B cell (primary cell): ENCODE measurements around the gene CDHR5. TPM values are rescaled to one million over a fixed set of nuclear protein-coding genes. Genes with fewer than 3 reads are reported as not detected.

ENCODE experiments used
- ATAC-seq: fragments of 200-7000 bp; cut with Tn5 transposase; one replicate; pipeline ENCODE4 v1.10.0; 2021; ENCODE audit warnings: low read depth, mild to moderate bottlenecking, moderate number of reproducible peaks, moderate library complexity
- CTCF ChIA-PET: fragments of 350-600 bp; sonication (Branson Sonifier 250); formaldehyde crosslinking; loops from one replicate; lab custom pipeline; 2021; ENCODE audit warnings: antibody characterized with exemption, inconsistent platforms; lab: Charles Lee
- POLR2A ChIA-PET: fragments of 350-600 bp; sonication (Branson Sonifier 250); formaldehyde crosslinking; loops from one replicate; lab custom pipeline; 2021; ENCODE audit warnings: antibody characterized with exemption; lab: Charles Lee
- DNase-seq: peaks from one replicate; pipeline ENCODE4 v3.0.0; 2013
- H2AFZ ChIP-seq: 2 replicates; pipeline ENCODE4 v1.6.1; 2012; ENCODE audit warnings: mild to moderate bottlenecking, low read depth, low read length; ENCODE audit not compliant: insufficient read depth, poor library complexity, severe bottlenecking
- H3K27ac ChIP-seq, 2 donors: 1 replicate in 1 of 2; 2 replicates in 1 of 2; pipeline ENCODE4 v1.5.1; 2012 to 2013; ENCODE audit warnings: low read length in 2 of 2, mild to moderate bottlenecking in 2 of 2, moderate library complexity in 1 of 2
- H3K27me3 ChIP-seq, 4 experiments: fragments of 200-600 bp in 1 of 4; sonication (generic) in 1 of 4; replicated peaks in 1 of 4; 1 replicate in 2 of 4; 2 replicates in 2 of 4; pipeline versions ENCODE4 v1.6.1 to v1.7.0; 2013 to 2016; ENCODE audit warnings: low read length in 3 of 4, mild to moderate bottlenecking in 2 of 4, mixed read lengths in 1 of 4, moderate library complexity in 1 of 4; ENCODE audit not compliant: insufficient read depth in 4 of 4, control insufficient read depth in 3 of 4; ENCODE audit errors: control extremely low read depth in 1 of 4
- H3K36me3 ChIP-seq, 2 experiments: replicated peaks in 1 of 2; 1 replicate in 1 of 2; 2 replicates in 1 of 2; pipeline versions ENCODE4 v1.6.1 to v1.7.1; 2013; ENCODE audit warnings: low read length in 1 of 2; ENCODE audit not compliant: insufficient read depth in 2 of 2, control insufficient read depth in 1 of 2; ENCODE audit errors: control extremely low read depth in 1 of 2, extremely low read depth in 1 of 2
- H3K4me1 ChIP-seq, 2 donors: fragments of 200-600 bp in 1 of 2; sonication (generic) in 1 of 2; 1 replicate in 1 of 2; 2 replicates in 1 of 2; pipeline versions ENCODE4 v1.5.1 to v1.6.1; 2013 to 2017; ENCODE audit warnings: low read length in 2 of 2; ENCODE audit not compliant: control insufficient read depth in 2 of 2, insufficient read depth in 2 of 2
- H3K4me2 ChIP-seq: replicated peaks from 2 replicates; pipeline ENCODE3; 2012; ENCODE audit warnings: mild to moderate bottlenecking, low read depth, low read length; ENCODE audit not compliant: poor library complexity, severe bottlenecking
- H3K4me3 ChIP-seq, 5 experiments: fragments of 200-600 bp in 1 of 5; sonication (generic) in 1 of 5; 1 replicate in 3 of 5; 2 replicates in 2 of 5; pipeline versions ENCODE4 v1.5.1 to v1.7.0; 2011 to 2016; ENCODE audit warnings: low read length in 4 of 5, mild to moderate bottlenecking in 4 of 5, low read depth in 2 of 5, control low read depth in 1 of 5, moderate library complexity in 1 of 5; ENCODE audit not compliant: insufficient read depth in 1 of 5; ENCODE audit errors: control extremely low read depth in 1 of 5, extremely low read depth in 1 of 5
- H3K79me2 ChIP-seq: fragments of 200-600 bp; sonication (generic); one replicate; pipeline ENCODE4 v1.6.0; 2016; ENCODE audit warnings: low read length; ENCODE audit not compliant: control insufficient read depth, insufficient read depth
- H3K9ac ChIP-seq: fragments of 200-600 bp; sonication (generic); 2 replicates; pipeline ENCODE4 v1.6.1; 2017; ENCODE audit warnings: mild to moderate bottlenecking, low read length, moderate library complexity
- H3K9me3 ChIP-seq, 3 donors: one replicate each; pipeline versions ENCODE4 v1.6.1 to v1.7.1; 2013; ENCODE audit warnings: low read length in 2 of 3; ENCODE audit not compliant: control insufficient read depth in 2 of 3, insufficient read depth in 1 of 3; ENCODE audit errors: control extremely low read depth in 1 of 3
- H4K20me1 ChIP-seq: 2 replicates; pipeline ENCODE4 v1.6.0; 2012; ENCODE audit warnings: mild to moderate bottlenecking, low read length; ENCODE audit not compliant: insufficient read depth, control insufficient read depth, poor library complexity, severe bottlenecking
- H3K27ac Mint-ChIP-seq: one replicate; pipeline ENCODE4 v1.8.0; 2021; ENCODE audit warnings: mixed read lengths
- H3K27me3 Mint-ChIP-seq: one replicate; pipeline ENCODE4 v1.8.0; 2021; ENCODE audit warnings: mixed read lengths
- H3K4me1 Mint-ChIP-seq: one replicate; pipeline ENCODE4 v1.8.0; 2021; ENCODE audit warnings: mixed read lengths
- H3K4me3 Mint-ChIP-seq: one replicate; pipeline ENCODE4 v1.8.0; 2021; ENCODE audit warnings: mixed read lengths
- H3K9me3 Mint-ChIP-seq: one replicate; pipeline ENCODE4 v1.8.0; 2022; ENCODE audit warnings: mixed read lengths; ENCODE audit not compliant: insufficient read depth
- CTCF ChIP-seq: fragments of 200-600 bp; IDR thresholded peaks from one replicate; pipeline ENCODE4 v1.8.0; 2022; ENCODE audit warnings: antibody characterized with exemption, mild to moderate bottlenecking
- EZH2 ChIP-seq: IDR thresholded peaks from 2 replicates; pipeline ENCODE4 v1.6.1; 2012; ENCODE audit warnings: borderline replicate concordance, low read depth, mild to moderate bottlenecking, moderate library complexity, low read length; ENCODE audit not compliant: insufficient read depth, poor library complexity, severe bottlenecking
- WGBS: methylation state at CpG from one replicate; pipeline ENCODE4 v1.1.5; 2013; ENCODE audit warnings: missing lambda C conversion rate; ENCODE audit not compliant: insufficient coverage; 5-methylcytosine and 5-hydroxymethylcytosine counted together
- intact Hi-C: fragments of 100-400 bp; cut with micrococcal nuclease; formaldehyde crosslinking; loops from one replicate; pipeline ENCODE4 v1.10.0; 2022
- polyA plus RNA-seq: library from polyadenylated mRNA; depleted of rRNA; stranded (reverse); fragments of >200 nt; gene quantifications from 2 replicates; pipeline ENCODE4 v1.2.3, GENCODE V29; 2012
- total RNA-seq, 2 donors: library from RNA; stranded (reverse); fragments of 120-200 nt in 1 of 2; gene quantifications; 1 replicate in 1 of 2; 2 replicates in 1 of 2; pipeline versions ENCODE4 v1.2.3 to v1.2.4, GENCODE V29; 2013 to 2022

Gene CDHR5
- total and polyA plus RNA-seq, 2 donors (not counting 1 experiment from before 2014, with no cell fraction given) = 0.09 TPM; not detected in 1

GRCh38 chr11:576811-577610 is 47.7 kb downstream of the CDHR5 start:
- Mint-ChIP-seq H3K4me3 (peak overlapping the region; percentile 89), H3K9me3 (no peaks in the 10 kb centered on the region), H3K27me3 (peaks cover 15% of the 10 kb centered on the region), H3K4me1 (peaks cover 46% of the 10 kb centered on the region), H3K27ac (peak overlapping the region; percentile 61)
- ChIA-PET POLR2A (interaction anchor here (1.8 to 1.9 kb wide), 2 partner anchors 22 to 145 kb away, joined by 4 to 18 read pairs; no protein-coding TSS in a partner anchor), CTCF (interaction anchor here (1.3 to 2.3 kb wide), 2 partner anchors 9 to 22 kb away, joined by 3 to 4 read pairs; no protein-coding TSS in a partner anchor)
- intact Hi-C loops = loop anchor here (1.0 to 10.0 kb wide), 5 partner anchors 9 to 808 kb away; partner anchors contain the start of genes BRSK2 and LRRC56
- H3K79me2 ChIP-seq = peaks cover 53% of the 10 kb centered on the region
- peaks cover 0 to 3% (median 0%) of the 10 kb centered on the region in 3 donors for H3K9me3 ChIP-seq
- peak overlapping the region; percentile 65 to 95 (median 77) for H3K4me3 ChIP-seq
- H3K36me3 ChIP-seq = peaks cover 1 to 6% of the 10 kb centered on the region in 2 experiments
- peak; percentile 45 for DNase-seq
- no peak for ATAC-seq
- peak overlapping the region in 1 of 2 donors; percentile 68 for H3K27ac ChIP-seq
- peaks cover 0 to 16% (median 7%) of the 10 kb centered on the region in 4 experiments for H3K27me3 ChIP-seq
- peak overlapping the region; percentile 95 for H2AFZ ChIP-seq
- 7% methylated on average over 40 of the region's 48 CpGs for WGBS
- H3K9ac ChIP-seq = peak overlapping the region; percentile 85
- peaks cover 61% of the 10 kb centered on the region for H4K20me1 ChIP-seq
- H3K4me1 ChIP-seq = peaks cover 30 to 44% of the 10 kb centered on the region in 2 donors
- peak overlapping the region; percentile 95 for H3K4me2 ChIP-seq
- no peak for TF ChIP-seq EZH2
- TF ChIP-seq CTCF = no peak
